Measurements from ENCODE around the gene S100A1. TPM values are rescaled to one million over a fixed set of nuclear protein-coding genes. Genes with fewer than 3 reads are reported as not detected.
"Not testable (repeated sequence)": the region's sequence is repeated elsewhere in the genome, so short reads cannot be mapped to it uniquely, and the experiment has no call there.

The S100A1 gene
- total RNA-seq, 1 experiment from 2014 or later: not detected

- H3K4me1 ChIP-seq (ENCODE audit: insufficient read depth, low read length, poor library complexity, severe bottlenecking): peaks cover 8% of the 10 kb centered on the region
- peak overlapping the region; percentile 85 for H3K27ac ChIP-seq (ENCODE audit: low read depth, low read length, poor library complexity, severe bottlenecking)
- DNase-seq (ENCODE audit: low spot score): no peak
- TF ChIP-seq CTCF (conservative IDR thresholded peaks at IDR 0.05; ENCODE audit: low read depth, low read length) (no peak), EZH2 (IDR thresholded peaks at IDR 0.05; ENCODE audit: borderline replicate concordance, low read depth, low read length, poor library complexity, severe bottlenecking) (no peak)
- BruUV-seq (replicated peaks): TSS peak; percentile 85
- peaks cover 46% of the 10 kb centered on the region for H3K36me3 ChIP-seq (ENCODE audit: insufficient read depth, low read length, poor library complexity, severe bottlenecking)
- no peaks in the 10 kb centered on the region for H3K9me3 ChIP-seq (ENCODE audit: low read depth, low read length, poor library complexity, severe bottlenecking)
- intact Hi-C loops (cut with micrococcal nuclease; ENCODE audit: unreplicated experiment): loop anchor here (2.0 to 5.0 kb wide), 3 partner anchors 158 to 316 kb away; partner anchors contain the start of genes RAB13 and SLC39A1
- H3K27me3 ChIP-seq (replicated peaks; ENCODE audit: insufficient read depth, low read depth, low read length, poor library complexity): no peaks in the 10 kb centered on the region
- ChIA-PET POLR2A (ENCODE audit: low non-redundant PET) (interaction anchor here (0.7 kb wide), 1 partner anchor 1157 kb away, joined by 4 read pairs; no protein-coding TSS in a partner anchor), CTCF (no interaction called here)
- peak overlapping the region; percentile 70 for H3K4me3 ChIP-seq (ENCODE audit: low read depth, low read length, poor library complexity, severe bottlenecking)
These were observed 42.1 kb downstream of the S100A1 start for GRCh38 chr1:153670257-153670858.

- DNase-seq (ENCODE audit: low spot score): peak; percentile 99
- Histone ChIP-seq H3K36me3 (ENCODE audit: insufficient read depth, low read length, poor library complexity, severe bottlenecking) (peaks cover 39% of the 10 kb centered on the region), H3K4me1 (ENCODE audit: insufficient read depth, low read length, poor library complexity, severe bottlenecking) (peaks cover 8% of the 10 kb centered on the region), H3K4me3 (ENCODE audit: low read depth, low read length, poor library complexity, severe bottlenecking) (peak within 1 kb of the TSS; percentile 70), H3K27ac (ENCODE audit: low read depth, low read length, poor library complexity, severe bottlenecking) (peak within 1 kb of the TSS; percentile 85), H3K27me3 (replicated peaks; ENCODE audit: insufficient read depth, low read depth, low read length, poor library complexity) (no peaks in the 10 kb centered on the region), H3K9me3 (ENCODE audit: low read depth, low read length, poor library complexity, severe bottlenecking) (no peaks in the 10 kb centered on the region)
- POLR2A ChIA-PET (ENCODE audit: low non-redundant PET): interaction anchor here (0.6 kb wide), 1 partner anchor 16 kb away, joined by 3 read pairs; no protein-coding TSS in a partner anchor
- BruUV-seq (replicated peaks): no TSS peak
- TF ChIP-seq CTCF (conservative IDR thresholded peaks at IDR 0.05; ENCODE audit: low read depth, low read length) (peak; percentile 41; the same call in 1 of the 2 replicates), EZH2 (IDR thresholded peaks at IDR 0.05; ENCODE audit: borderline replicate concordance, low read depth, low read length, poor library complexity, severe bottlenecking) (no peak)
- CTCF ChIA-PET: no interaction called here
- intact Hi-C loops (cut with micrococcal nuclease; ENCODE audit: unreplicated experiment): loop anchor here (2.0 to 5.0 kb wide), 3 partner anchors 159 to 316 kb away; partner anchors contain the start of genes RAB13 and SLC39A1
These were observed 42.8 kb downstream of the S100A1 start, which contains the start of gene ILF2 for GRCh38 chr1:153670859-153671627. ILF2 (minus strand) TSS chr1:153670993; CDS start chr1:153670922, 71 bp downstream.

GRCh38 chr1:153671628-153672353 lies 43.6 kb downstream of the S100A1 start:
- H3K4me1 ChIP-seq (ENCODE audit: insufficient read depth, low read length, poor library complexity, severe bottlenecking); H3K9me3 ChIP-seq (ENCODE audit: low read depth, low read length, poor library complexity, severe bottlenecking); H3K27me3 ChIP-seq (replicated peaks; ENCODE audit: insufficient read depth, low read depth, low read length, poor library complexity); BruUV-seq (replicated peaks): not testable (repeated sequence)
- ChIA-PET CTCF (interaction anchor here (0.8 kb wide), 1 partner anchor 275 kb away, joined by 3 read pairs; the partner anchor contains the start of gene DENND4B), POLR2A (ENCODE audit: low non-redundant PET) (interaction anchor here (0.6 to 0.7 kb wide), 3 partner anchors 17 to 322 kb away, joined by 3 to 8 read pairs (median 4); partner anchors contain the start of gene INTS3)
- Histone ChIP-seq H3K4me3 (ENCODE audit: low read depth, low read length, poor library complexity, severe bottlenecking) (peak overlapping the region; percentile 70), H3K27ac (ENCODE audit: low read depth, low read length, poor library complexity, severe bottlenecking) (peak overlapping the region; percentile 52), H3K36me3 (ENCODE audit: insufficient read depth, low read length, poor library complexity, severe bottlenecking) (peaks cover 32% of the 10 kb centered on the region)
- TF ChIP-seq CTCF (conservative IDR thresholded peaks at IDR 0.05; ENCODE audit: low read depth, low read length): peak; percentile 38
- intact Hi-C loops (cut with micrococcal nuclease; ENCODE audit: unreplicated experiment): loop anchor here (2.0 to 5.0 kb wide), 3 partner anchors 159 to 315 kb away; partner anchors contain the start of genes RAB13 and SLC39A1
- DNase-seq (ENCODE audit: low spot score): peak; percentile 56

Data from A673 (cell line).